HFFc6 (cell line): ENCODE results near the gene PCDHGB5. TPM values are rescaled to one million over a fixed set of nuclear protein-coding genes. Genes with fewer than 3 reads are reported as not detected.

ENCODE experiments used
- DNase-seq: peaks from one replicate; pipeline ENCODE4 v3.0.0-alpha.2; 2018
- H3K27ac Mint-ChIP-seq: 2 replicates; pipeline ENCODE4 v1.8.0; 2020; ENCODE audit warnings: mild to moderate bottlenecking, mixed read lengths
- H3K27me3 Mint-ChIP-seq: 2 replicates; pipeline ENCODE4 v1.8.0; 2021; ENCODE audit warnings: mild to moderate bottlenecking, moderate library complexity, mixed read lengths; ENCODE audit not compliant: insufficient read depth
- H3K36me3 Mint-ChIP-seq: 2 replicates; pipeline ENCODE4 v1.8.0; 2021; ENCODE audit warnings: low read depth, mixed read lengths
- H3K4me1 Mint-ChIP-seq: 2 replicates; pipeline ENCODE4 v1.8.0; 2020; ENCODE audit warnings: low read depth, mixed read lengths
- H3K4me3 Mint-ChIP-seq: 2 replicates; pipeline ENCODE4 v1.8.0; 2020; ENCODE audit warnings: mild to moderate bottlenecking, moderate library complexity, mixed read lengths
- H3K9me3 Mint-ChIP-seq: 2 replicates; pipeline ENCODE4 v1.8.0; 2020; ENCODE audit warnings: mild to moderate bottlenecking, mixed read lengths
- CTCF ChIP-seq: fragments of 200-600 bp; sonication (generic); IDR thresholded peaks from 2 replicates; pipeline ENCODE4 v1.5.0; 2021; ENCODE audit warnings: antibody characterized with exemption, mild to moderate bottlenecking
- total RNA-seq, 6 experiments: library from RNA; stranded (reverse); fragmentation: NEBNext Ultra II Directional; extraction: Animal tissue kit (Norgen Biotek cat#: 25700); gene quantifications; 2 replicates in 1 of 6; 3 replicates in 5 of 6; pipeline ENCODE4 v1.2.3, GENCODE V29; 2021

PCDHGB5 gene
- total RNA-seq, 6 experiments from 2014 or later = 8.8 to 14.6 (median 9.6) TPM

- Mint-ChIP-seq H3K4me1 (peaks cover 22% of the 10 kb centered on the region), H3K27ac (no peak within 1 kb of the TSS), H3K27me3 (peaks cover 4% of the 10 kb centered on the region), H3K36me3 (peaks cover 54% of the 10 kb centered on the region), H3K4me3 (no peak within 1 kb of the TSS; the same call in 1 of the 2 replicates), H3K9me3 (peaks cover 66% of the 10 kb centered on the region)
- DNase-seq = no peak
- no peak for TF ChIP-seq CTCF
Measured at GRCh38 chr5:141363952-141364660, 33.6 kb upstream of the PCDHGB5 start, which contains the start of gene PCDHGA5. TSS of gene PCDHGA5 (plus strand) at chr5:141364162. CDS start at chr5:141364331, 169 bp downstream.

DNA sequence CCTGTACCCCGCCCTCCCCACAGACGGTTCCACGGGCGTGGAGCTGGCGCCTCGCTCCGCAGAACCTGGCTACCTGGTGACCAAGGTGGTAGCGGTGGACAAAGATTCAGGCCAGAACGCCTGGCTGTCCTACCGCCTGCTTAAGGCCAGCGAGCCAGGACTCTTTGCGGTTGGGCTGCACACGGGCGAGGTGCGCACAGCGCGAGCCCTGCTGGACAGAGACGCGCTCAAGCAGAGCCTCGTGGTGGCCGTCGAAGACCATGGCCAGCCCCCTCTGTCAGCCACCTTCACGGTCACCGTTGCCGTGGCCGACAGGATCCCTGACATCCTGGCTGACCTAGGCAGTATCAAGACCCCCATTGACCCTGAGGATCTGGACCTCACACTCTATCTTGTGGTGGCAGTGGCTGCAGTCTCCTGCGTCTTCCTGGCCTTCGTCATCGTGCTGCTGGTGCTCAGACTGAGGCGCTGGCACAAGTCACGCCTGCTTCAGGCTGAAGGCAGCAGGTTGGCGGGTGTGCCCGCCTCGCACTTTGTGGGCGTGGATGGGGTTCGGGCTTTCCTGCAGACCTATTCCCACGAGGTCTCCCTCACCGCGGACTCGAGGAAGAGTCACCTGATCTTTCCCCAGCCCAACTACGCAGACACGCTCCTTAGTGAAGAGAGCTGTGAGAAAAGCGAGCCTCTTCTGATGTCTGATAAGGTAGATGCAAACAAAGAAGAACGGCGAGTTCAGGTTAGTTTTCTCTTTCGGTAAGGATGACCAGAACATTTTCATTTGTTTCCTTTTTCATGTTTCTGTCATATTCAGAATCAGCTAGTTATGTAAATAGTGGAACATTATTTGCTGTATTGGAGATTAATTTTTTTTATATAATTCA lies 31.5 kb upstream of the PCDHGB5 start:
- peaks cover 3% of the 10 kb centered on the region for H3K27me3 Mint-ChIP-seq

GRCh38 chr5:141369994-141370848 lies 27.5 kb upstream of the PCDHGB5 start, which contains the start of gene PCDHGB3:
TSS of gene PCDHGB3 (plus strand) at chr5:141370242. CDS start at chr5:141370395, 153 bp downstream.
- H3K4me1 Mint-ChIP-seq = peaks cover 20% of the 10 kb centered on the region
- peaks cover 53% of the 10 kb centered on the region for H3K36me3 Mint-ChIP-seq
- H3K27me3 Mint-ChIP-seq = peaks cover 3% of the 10 kb centered on the region
- DNase-seq = peak; percentile 73
- TF ChIP-seq CTCF = peak; percentile 70
- peaks cover 61% of the 10 kb centered on the region for H3K9me3 Mint-ChIP-seq
- H3K27ac Mint-ChIP-seq = peak within 1 kb of the TSS; percentile 73
- peak within 1 kb of the TSS; percentile 88 for H3K4me3 Mint-ChIP-seq

More for the DNA sequence above, 31.5 kb upstream of the PCDHGB5 start:
- TF ChIP-seq CTCF = no peak
- Mint-ChIP-seq H3K36me3 (peaks cover 51% of the 10 kb centered on the region), H3K4me3 (no peak overlapping the region), H3K4me1 (peaks cover 25% of the 10 kb centered on the region), H3K27ac (no peak overlapping the region), H3K9me3 (peaks cover 60% of the 10 kb centered on the region)
- DNase-seq = no peak

DNA sequence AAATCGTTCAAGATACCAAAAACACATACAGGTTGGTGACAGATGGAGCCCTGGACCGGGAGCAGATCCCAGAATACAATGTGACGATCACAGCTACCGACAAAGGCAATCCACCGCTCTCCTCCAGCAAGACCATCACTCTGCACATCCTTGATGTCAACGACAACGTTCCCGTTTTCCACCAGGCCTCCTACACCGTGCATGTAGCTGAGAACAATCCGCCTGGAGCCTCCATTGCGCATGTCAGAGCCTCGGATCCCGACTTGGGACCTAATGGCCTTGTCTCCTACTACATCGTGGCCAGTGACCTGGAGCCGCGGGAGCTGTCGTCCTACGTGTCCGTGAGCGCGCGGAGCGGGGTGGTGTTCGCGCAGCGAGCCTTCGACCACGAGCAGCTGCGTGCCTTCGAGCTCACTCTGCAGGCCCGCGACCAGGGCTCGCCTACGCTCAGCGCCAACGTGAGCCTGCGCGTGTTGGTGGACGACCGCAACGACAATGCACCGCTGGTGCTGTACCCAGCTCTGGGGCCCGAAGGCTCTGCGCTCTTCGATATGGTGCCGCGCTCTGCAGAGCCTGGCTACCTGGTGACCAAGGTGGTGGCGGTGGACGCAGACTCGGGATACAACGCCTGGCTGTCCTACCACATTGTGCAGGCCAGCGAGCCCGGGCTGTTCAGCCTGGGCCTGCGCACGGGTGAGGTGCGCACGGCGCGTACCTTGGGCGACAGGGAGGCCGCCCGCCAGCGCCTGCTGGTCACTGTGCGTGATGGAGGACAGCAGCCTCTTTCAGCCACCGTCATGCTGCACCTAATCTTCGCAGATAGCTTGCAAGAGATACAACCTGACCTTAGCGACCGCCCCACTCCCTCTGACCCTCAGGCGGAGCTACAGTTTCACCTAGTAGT lies 25.9 kb upstream of the PCDHGB5 start:
- Mint-ChIP-seq H3K27me3 (peaks cover 2% of the 10 kb centered on the region), H3K27ac (no peak overlapping the region), H3K4me1 (peaks cover 20% of the 10 kb centered on the region), H3K9me3 (peaks cover 59% of the 10 kb centered on the region), H3K36me3 (peaks cover 52% of the 10 kb centered on the region), H3K4me3 (no peak overlapping the region)
- TF ChIP-seq CTCF = no peak
- no peak for DNase-seq
